ENCODE results near the gene EDN3. TPM values are rescaled to one million over a fixed set of nuclear protein-coding genes. Genes with fewer than 3 reads are reported as not detected.

Gene EDN3
- total and polyA plus RNA-seq, 2 of the 8 experiments (the other 6 are each of a cell fraction or from before 2014, with no cell fraction given) = 0.17 to 0.38 TPM

DNA sequence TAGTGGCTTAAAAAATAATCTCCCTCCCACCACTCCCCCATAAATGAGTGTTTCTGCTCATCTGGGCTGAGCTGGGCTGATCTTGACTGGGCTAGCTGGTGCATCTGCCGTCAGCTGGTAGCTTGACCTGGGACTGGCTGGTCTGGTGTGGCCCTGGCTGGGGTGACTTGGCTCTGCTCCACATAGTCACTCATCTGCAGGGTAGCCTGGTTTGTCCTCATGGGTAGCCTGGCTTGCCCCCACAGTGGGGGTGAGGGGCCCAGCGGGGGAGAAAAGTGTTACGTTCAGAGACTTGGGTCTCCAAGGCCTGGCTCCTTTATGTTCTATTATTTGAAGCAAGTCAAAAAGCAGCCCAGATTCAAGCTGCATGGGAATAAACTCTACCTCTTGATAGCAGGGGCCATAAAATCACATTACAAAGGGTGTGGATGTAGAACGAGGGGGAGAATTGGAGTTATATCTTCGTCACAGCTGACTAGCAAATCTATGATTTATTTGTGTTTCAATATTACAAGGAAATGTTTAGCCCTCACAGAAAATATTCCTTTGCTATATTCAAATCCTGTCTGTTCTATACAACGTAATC is 32.9 kb downstream of the EDN3 start (continued):
- TF ChIP-seq, protein P1, sequence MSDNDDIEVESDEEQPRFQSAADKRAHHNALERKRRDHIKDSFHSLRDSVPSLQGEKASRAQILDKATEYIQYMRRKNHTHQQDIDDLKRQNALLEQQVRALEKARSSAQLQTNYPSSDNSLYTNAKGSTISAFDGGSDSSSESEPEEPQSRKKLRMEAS (IDR thresholded peaks at IDR 0.05) = no peak
- TF ChIP-seq POLR2A (IDR thresholded peaks at IDR 0.05; ENCODE audit: control extremely low read depth in 1 of 2, low read depth in 2 of 2, low read length in 2 of 2) (no peak), SP4 (IDR thresholded peaks at IDR 0.05; ENCODE audit: low read length) (no peak), RBBP5 (IDR thresholded peaks at IDR 0.05; ENCODE audit: borderline replicate concordance, low read depth, low read length) (no peak), RXRA (IDR thresholded peaks at IDR 0.05; ENCODE audit: insufficient read depth, low read depth, low read length) (no peak), PHF8 (conservative IDR thresholded peaks at IDR 0.05; ENCODE audit: low read depth, low read length) (no peak)
- TF ChIP-seq, protein P2, sequence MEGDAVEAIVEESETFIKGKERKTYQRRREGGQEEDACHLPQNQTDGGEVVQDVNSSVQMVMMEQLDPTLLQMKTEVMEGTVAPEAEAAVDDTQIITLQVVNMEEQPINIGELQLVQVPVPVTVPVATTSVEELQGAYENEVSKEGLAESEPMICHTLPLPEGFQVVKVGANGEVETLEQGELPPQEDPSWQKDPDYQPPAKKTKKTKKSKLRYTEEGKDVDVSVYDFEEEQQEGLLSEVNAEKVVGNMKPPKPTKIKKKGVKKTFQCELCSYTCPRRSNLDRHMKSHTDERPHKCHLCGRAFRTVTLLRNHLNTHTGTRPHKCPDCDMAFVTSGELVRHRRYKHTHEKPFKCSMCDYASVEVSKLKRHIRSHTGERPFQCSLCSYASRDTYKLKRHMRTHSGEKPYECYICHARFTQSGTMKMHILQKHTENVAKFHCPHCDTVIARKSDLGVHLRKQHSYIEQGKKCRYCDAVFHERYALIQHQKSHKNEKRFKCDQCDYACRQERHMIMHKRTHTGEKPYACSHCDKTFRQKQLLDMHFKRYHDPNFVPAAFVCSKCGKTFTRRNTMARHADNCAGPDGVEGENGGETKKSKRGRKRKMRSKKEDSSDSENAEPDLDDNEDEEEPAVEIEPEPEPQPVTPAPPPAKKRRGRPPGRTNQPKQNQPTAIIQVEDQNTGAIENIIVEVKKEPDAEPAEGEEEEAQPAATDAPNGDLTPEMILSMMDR (IDR thresholded peaks at IDR 0.05; ENCODE audit: control extremely low read depth in 1 of 3, insufficient read depth in 1 of 3, low read depth in 1 of 3, low read length in 3 of 3) = no peak
